SK-N-SH (cell line): ENCODE data around the gene MBTPS1.

Experiments
- CTCF ChIP-seq: fragments of 200-600 bp; sonication (generic); IDR thresholded peaks from 2 replicates; pipeline ENCODE4 v1.6.1; 2017; ENCODE audit warnings: antibody characterized with exemption, mild to moderate bottlenecking, moderate library complexity
- IRF3 ChIP-seq: fragments of 150-350 bp; IDR thresholded peaks from 2 replicates; pipeline ENCODE4 v1.6.1; 2016; ENCODE audit warnings: mild to moderate bottlenecking, low read depth, low read length
- PBX3 ChIP-seq: IDR thresholded peaks from 2 replicates; pipeline ENCODE4; 2012
- REST ChIP-seq: IDR thresholded peaks from 2 replicates; pipeline ENCODE4 v1.6.1; 2012; ENCODE audit warnings: mild to moderate bottlenecking, low read depth, low read length, moderate library complexity
- TAF1 ChIP-seq: IDR thresholded peaks from 2 replicates; pipeline ENCODE4 v1.6.1; 2012; ENCODE audit warnings: low read depth, mild to moderate bottlenecking, low read length, moderate library complexity, borderline replicate concordance

GRCh38 chr16:84059111-84059510 is 57.6 kb downstream of the MBTPS1 start:
- no peak for TF ChIP-seq CTCF
- TF ChIP-seq REST: no peak
- TF ChIP-seq IRF3: no peak
- no peak for TF ChIP-seq TAF1
- no peak for TF ChIP-seq PBX3
